ENCODE measurements around the gene RBMX. TPM values are rescaled to one million over a fixed set of nuclear protein-coding genes. Genes with fewer than 3 reads are reported as not detected.
"Not testable (repeated sequence)": the region's sequence is repeated elsewhere in the genome, so short reads cannot be mapped to it uniquely, and the experiment has no call there.

Gene RBMX
- total RNA-seq, 1 experiment from 2014 or later: 379 TPM

DNA sequence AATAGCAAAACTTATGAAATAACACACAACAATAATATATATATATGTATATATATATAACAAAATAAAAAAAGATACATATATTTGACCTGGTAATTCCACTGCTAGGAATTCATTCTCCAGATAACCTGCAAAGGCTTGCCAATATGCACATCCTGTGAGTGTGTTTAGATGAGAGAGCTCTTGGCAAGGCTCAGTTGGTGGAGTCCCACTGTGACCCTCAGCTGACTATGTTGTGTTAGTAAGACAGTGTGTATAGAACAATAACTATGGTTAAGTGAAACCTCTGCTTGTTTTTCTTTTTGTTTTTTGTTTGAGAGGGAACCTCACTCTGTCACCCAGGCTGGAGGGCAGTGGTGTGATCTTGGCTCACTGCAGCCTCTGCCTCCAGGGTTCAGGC, 39.5 kb upstream of the RBMX start (continued):
- TF ChIP-seq, protein P1, sequence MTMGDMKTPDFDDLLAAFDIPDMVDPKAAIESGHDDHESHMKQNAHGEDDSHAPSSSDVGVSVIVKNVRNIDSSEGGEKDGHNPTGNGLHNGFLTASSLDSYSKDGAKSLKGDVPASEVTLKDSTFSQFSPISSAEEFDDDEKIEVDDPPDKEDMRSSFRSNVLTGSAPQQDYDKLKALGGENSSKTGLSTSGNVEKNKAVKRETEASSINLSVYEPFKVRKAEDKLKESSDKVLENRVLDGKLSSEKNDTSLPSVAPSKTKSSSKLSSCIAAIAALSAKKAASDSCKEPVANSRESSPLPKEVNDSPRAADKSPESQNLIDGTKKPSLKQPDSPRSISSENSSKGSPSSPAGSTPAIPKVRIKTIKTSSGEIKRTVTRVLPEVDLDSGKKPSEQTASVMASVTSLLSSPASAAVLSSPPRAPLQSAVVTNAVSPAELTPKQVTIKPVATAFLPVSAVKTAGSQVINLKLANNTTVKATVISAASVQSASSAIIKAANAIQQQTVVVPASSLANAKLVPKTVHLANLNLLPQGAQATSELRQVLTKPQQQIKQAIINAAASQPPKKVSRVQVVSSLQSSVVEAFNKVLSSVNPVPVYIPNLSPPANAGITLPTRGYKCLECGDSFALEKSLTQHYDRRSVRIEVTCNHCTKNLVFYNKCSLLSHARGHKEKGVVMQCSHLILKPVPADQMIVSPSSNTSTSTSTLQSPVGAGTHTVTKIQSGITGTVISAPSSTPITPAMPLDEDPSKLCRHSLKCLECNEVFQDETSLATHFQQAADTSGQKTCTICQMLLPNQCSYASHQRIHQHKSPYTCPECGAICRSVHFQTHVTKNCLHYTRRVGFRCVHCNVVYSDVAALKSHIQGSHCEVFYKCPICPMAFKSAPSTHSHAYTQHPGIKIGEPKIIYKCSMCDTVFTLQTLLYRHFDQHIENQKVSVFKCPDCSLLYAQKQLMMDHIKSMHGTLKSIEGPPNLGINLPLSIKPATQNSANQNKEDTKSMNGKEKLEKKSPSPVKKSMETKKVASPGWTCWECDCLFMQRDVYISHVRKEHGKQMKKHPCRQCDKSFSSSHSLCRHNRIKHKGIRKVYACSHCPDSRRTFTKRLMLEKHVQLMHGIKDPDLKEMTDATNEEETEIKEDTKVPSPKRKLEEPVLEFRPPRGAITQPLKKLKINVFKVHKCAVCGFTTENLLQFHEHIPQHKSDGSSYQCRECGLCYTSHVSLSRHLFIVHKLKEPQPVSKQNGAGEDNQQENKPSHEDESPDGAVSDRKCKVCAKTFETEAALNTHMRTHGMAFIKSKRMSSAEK (CRISPR knock-in tag; IDR thresholded peaks at IDR 0.05; ENCODE audit: borderline replicate concordance): no peak
- TF ChIP-seq SMAD3 (CRISPR knock-in tag; IDR thresholded peaks at IDR 0.05; ENCODE audit: borderline replicate concordance): no peak
- TF ChIP-seq ZNF263 (CRISPR knock-in tag; IDR thresholded peaks at IDR 0.05; ENCODE audit: low read depth): no peak

DNA sequence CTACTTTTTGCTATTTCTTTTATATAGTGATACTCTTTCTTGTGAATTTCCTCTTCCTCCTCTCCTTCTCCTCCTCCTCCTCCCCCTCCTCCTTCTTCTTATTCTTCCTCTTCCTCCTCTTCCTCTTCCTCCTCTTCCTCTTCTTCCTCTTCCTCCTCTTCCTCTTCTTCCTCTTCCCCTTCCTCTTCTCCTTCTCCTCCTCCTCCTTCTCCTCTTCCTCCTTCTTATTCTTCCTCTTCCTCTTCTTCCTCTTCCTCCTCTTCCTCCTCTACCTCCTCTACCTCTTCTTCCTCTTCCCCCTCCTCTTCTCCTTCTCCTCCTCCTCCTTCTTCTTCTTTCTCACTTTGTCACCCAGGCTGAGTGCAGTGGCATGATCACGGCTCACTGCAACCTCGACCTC, 36.3 kb upstream of the RBMX start:
- DNase-seq (ENCODE audit: low spot score) (no peak), ATAC-seq (no peak)
- H3K27ac Mint-ChIP-seq: no peak overlapping the region
- no peaks in the 10 kb centered on the region for H3K36me3 Mint-ChIP-seq
- CTCF ChIA-PET: no interaction called here
- TF ChIP-seq MXD4 (CRISPR knock-in tag; IDR thresholded peaks at IDR 0.05; ENCODE audit: borderline replicate concordance): no peak
- TF ChIP-seq ZNF416 (CRISPR knock-in tag; IDR thresholded peaks at IDR 0.05): no peak
- TF ChIP-seq TP53 (CRISPR knock-in tag; IDR thresholded peaks at IDR 0.05): no peak
- TF ChIP-seq NFATC4 (CRISPR knock-in tag; IDR thresholded peaks at IDR 0.05): no peak
- TF ChIP-seq RORB (CRISPR knock-in tag; IDR thresholded peaks at IDR 0.05): no peak
- no peak for TF ChIP-seq NR3C1 (CRISPR knock-in tag; conservative IDR thresholded peaks at IDR 0.05; ENCODE audit: low read depth)
- no peak for TF ChIP-seq NFYB (CRISPR knock-in tag; conservative IDR thresholded peaks at IDR 0.05; ENCODE audit: low read depth)
- TF ChIP-seq, protein P2, sequence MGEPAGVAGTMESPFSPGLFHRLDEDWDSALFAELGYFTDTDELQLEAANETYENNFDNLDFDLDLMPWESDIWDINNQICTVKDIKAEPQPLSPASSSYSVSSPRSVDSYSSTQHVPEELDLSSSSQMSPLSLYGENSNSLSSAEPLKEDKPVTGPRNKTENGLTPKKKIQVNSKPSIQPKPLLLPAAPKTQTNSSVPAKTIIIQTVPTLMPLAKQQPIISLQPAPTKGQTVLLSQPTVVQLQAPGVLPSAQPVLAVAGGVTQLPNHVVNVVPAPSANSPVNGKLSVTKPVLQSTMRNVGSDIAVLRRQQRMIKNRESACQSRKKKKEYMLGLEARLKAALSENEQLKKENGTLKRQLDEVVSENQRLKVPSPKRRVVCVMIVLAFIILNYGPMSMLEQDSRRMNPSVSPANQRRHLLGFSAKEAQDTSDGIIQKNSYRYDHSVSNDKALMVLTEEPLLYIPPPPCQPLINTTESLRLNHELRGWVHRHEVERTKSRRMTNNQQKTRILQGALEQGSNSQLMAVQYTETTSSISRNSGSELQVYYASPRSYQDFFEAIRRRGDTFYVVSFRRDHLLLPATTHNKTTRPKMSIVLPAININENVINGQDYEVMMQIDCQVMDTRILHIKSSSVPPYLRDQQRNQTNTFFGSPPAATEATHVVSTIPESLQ (CRISPR knock-in tag; IDR thresholded peaks at IDR 0.05): no peak
- TF ChIP-seq TEAD1 (CRISPR knock-in tag; IDR thresholded peaks at IDR 0.05): no peak
- no peak for TF ChIP-seq NR2C2 (CRISPR knock-in tag; IDR thresholded peaks at IDR 0.05)
- TF ChIP-seq, protein P3, sequence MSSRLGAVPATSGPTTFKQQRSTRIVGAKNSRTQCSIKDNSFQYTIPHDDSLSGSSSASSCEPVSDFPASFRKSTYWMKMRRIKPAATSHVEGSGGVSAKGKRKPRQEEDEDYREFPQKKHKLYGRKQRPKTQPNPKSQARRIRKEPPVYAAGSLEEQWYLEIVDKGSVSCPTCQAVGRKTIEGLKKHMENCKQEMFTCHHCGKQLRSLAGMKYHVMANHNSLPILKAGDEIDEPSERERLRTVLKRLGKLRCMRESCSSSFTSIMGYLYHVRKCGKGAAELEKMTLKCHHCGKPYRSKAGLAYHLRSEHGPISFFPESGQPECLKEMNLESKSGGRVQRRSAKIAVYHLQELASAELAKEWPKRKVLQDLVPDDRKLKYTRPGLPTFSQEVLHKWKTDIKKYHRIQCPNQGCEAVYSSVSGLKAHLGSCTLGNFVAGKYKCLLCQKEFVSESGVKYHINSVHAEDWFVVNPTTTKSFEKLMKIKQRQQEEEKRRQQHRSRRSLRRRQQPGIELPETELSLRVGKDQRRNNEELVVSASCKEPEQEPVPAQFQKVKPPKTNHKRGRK (CRISPR knock-in tag; IDR thresholded peaks at IDR 0.05; ENCODE audit: borderline replicate concordance): no peak
- no peak for TF ChIP-seq ZNF423 (CRISPR knock-in tag; IDR thresholded peaks at IDR 0.05)
- TF ChIP-seq, protein P4, sequence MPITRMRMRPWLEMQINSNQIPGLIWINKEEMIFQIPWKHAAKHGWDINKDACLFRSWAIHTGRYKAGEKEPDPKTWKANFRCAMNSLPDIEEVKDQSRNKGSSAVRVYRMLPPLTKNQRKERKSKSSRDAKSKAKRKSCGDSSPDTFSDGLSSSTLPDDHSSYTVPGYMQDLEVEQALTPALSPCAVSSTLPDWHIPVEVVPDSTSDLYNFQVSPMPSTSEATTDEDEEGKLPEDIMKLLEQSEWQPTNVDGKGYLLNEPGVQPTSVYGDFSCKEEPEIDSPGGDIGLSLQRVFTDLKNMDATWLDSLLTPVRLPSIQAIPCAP (CRISPR knock-in tag; IDR thresholded peaks at IDR 0.05): no peak
- TF ChIP-seq, protein P5, sequence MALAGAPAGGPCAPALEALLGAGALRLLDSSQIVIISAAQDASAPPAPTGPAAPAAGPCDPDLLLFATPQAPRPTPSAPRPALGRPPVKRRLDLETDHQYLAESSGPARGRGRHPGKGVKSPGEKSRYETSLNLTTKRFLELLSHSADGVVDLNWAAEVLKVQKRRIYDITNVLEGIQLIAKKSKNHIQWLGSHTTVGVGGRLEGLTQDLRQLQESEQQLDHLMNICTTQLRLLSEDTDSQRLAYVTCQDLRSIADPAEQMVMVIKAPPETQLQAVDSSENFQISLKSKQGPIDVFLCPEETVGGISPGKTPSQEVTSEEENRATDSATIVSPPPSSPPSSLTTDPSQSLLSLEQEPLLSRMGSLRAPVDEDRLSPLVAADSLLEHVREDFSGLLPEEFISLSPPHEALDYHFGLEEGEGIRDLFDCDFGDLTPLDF (CRISPR knock-in tag; IDR thresholded peaks at IDR 0.05): no peak
- TF ChIP-seq EMX1 (CRISPR knock-in tag; IDR thresholded peaks at IDR 0.05): no peak
- H3K4me1 Mint-ChIP-seq: no peaks in the 10 kb centered on the region
- POLR2A ChIA-PET: no interaction called here
- no peaks in the 10 kb centered on the region for H3K27me3 Mint-ChIP-seq (ENCODE audit: low read depth)
- no peaks in the 10 kb centered on the region for H3K9me3 Mint-ChIP-seq
- H3K4me3 Mint-ChIP-seq: no peak overlapping the region

DNA sequence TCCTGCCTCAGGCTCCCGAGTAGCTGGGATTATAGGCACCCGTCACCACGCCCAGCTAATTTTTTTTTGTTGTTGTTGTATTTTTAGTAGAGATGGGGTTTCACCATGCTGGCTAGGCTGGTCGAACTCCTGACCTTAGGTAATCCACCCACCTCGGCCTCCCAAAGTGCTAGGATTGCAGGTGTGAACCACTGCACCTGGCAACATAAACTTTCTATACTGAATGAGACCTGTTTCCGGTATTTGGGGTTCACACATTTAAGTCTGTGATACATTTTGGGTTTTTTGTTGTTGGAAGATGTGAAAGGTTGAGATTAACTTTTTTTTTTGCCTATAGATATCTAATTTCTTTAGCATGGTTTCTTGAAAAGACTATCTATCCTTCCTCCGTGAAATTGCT, 31.1 kb upstream of the RBMX start:
- POLR2A ChIA-PET; H3K27ac Mint-ChIP-seq; DNase-seq (ENCODE audit: low spot score); H3K9me3 Mint-ChIP-seq; CTCF ChIA-PET; H3K36me3 Mint-ChIP-seq; H3K27me3 Mint-ChIP-seq (ENCODE audit: low read depth); H3K4me1 Mint-ChIP-seq; ATAC-seq: not testable (repeated sequence)
- H3K4me3 Mint-ChIP-seq: 0 out of 2 replicates have a peak overlapping the region, but pooled peaks have one; percentile 24
